Non-pigmented ciliary epithelial cell (primary cell): ENCODE measurements around the gene THBS2.
A peak's percentile ranks its signal among the peaks of the same experiment; 100 is the strongest.
"Not testable (repeated sequence)": the region's sequence is repeated elsewhere in the genome, so short reads cannot be mapped to it uniquely, and the experiment has no call there.

Experiments
- DNase-seq: peaks from one replicate; pipeline ENCODE4 v3.0.0-alpha.2; 2010; ENCODE audit warnings: low read depth

Gene THBS2

GRCh38 chr6:169271877-169272216 is 18.2 kb upstream of the THBS2 start:
- no peak for DNase-seq

GRCh38 chr6:169271158-169271876 is 17.7 kb upstream of the THBS2 start:
- no peak for DNase-seq

- not testable (repeated sequence) for DNase-seq
These were observed 16.4 kb upstream of the THBS2 start for GRCh38 chr6:169270077-169270380.

- no peak for DNase-seq
These were observed 15.8 kb upstream of the THBS2 start for GRCh38 chr6:169269180-169270076.

- DNase-seq = no peak
These were observed 14.6 kb upstream of the THBS2 start for GRCh38 chr6:169268276-169268675.

DNA sequence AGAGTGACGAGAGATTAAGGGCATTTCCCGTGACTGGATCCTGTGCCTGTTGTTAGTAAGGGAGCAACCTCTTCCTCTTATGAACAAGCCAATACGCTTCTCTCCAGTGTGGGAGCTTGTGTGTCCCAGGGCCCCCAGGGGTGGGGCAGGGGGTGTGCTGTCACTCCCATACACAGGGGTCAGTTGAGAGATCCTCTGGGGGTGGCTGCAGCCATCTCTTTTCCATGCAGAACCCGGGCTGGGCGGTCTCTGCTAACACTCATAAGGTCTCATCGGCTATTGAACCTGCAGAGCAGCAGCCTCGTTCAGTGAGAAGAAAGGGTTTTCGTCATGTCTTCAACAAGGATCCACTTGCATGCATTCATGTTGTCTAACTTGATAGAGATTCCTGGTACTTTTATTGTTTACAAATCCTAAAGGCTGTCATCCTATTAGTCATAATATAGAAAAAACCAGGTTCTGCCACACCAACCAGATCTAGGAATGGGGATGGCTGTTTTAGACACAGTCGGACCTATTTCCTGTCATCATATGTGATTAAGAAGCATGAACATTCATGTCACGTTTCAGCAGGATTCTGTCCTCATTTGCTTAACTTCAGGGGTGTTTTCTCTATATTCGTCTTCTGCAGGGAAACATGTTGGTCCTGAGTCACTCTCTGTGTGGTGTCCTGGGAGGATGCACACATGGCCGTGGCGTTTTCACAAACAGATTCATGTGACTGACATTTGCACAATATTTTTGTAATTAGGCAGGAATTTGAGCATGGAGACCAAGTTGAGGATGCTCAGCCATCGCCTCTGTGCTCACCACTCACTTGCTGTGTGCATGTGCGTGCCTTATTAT is 13.3 kb upstream of the THBS2 start:
- no peak for DNase-seq

DNA sequence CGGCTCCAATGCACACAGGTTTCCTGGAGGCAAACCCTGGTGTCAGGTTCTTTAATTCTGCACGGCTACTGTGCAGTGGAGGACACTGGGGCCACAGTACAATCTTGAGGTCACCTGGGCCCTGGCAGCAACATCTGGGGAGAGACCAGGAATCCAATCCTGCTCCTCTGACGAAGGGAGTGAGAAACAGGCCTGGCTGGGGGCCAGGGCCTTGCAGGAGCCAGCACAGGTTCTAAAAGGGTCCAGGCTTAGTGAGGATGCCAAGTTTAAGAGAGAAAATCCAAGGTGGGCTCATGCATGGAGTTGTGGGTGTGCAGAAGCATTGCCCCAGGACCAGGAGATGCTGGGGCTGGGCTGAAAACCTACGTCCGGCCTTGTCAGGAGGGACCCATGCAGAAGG is 12.6 kb upstream of the THBS2 start:
- DNase-seq = no peak

- no peak for DNase-seq
These were observed 12.0 kb upstream of the THBS2 start for GRCh38 chr6:169265486-169266131.

DNA sequence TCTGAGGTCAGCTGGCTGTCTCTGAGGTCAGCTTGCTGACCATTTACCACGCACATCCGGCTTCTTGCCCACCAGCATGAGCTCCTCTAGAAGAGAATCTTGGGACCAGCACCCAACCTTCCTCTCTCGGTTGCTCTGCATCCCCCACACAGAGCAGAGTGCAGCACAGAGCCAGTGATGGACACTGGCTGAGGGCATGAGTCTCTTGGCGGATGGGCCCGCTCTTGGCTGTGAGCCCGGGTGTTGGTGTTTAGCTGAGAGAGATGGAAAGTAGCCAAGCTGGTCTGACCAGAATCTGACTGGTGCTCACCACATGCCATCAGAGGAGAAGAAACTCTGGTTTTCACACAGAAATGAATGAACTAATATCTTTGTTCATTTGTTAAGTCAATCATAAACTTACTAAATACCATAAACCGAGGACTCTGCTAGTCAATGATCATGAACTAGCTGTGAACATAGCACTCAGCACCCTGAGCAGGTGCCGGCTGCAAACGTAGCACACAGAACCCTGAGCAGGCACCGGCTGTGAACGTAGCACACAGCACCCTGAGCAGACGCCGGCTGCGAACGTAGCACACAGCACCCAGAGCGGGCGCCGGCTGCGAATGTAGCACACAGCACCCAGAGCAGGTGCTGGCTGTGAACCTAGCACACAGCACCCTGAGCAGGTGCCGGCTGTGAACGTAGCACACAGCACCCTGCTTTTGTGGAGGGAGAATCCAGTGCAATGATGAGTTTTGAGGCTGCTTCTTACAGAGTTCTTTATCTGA is 10.4 kb upstream of the THBS2 start:
- DNase-seq = no peak

GRCh38 chr6:169263374-169263773 is 9.7 kb upstream of the THBS2 start:
- no peak for DNase-seq

GRCh38 chr6:169262602-169263001 is 9.0 kb upstream of the THBS2 start:
- not testable (repeated sequence) for DNase-seq

GRCh38 chr6:169256518-169256917 is 2.9 kb upstream of the THBS2 start:
- no peak for DNase-seq

GRCh38 chr6:169256061-169256460 is 2.4 kb upstream of the THBS2 start:
- DNase-seq = no peak

DNA sequence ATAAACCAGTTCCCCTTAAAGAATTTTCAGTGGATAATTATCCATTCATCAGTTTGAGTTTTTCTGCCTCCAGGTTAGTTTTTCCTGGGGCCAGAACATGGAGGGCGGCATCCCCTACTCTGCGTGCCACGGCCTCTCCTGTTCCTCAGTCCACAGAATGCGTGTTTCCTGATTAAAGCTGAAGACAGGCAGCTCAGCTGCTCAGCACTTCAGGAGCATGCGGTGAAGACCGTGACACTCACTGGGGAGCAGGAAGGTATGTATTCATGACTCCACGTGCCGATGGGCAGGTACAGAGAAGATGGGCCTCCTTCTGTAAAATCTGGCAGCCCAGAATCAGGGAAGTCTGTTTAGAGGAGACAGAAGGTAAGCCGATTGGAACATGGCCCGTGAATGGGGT is 2.0 kb upstream of the THBS2 start:
- DNase-seq = no peak

DNA sequence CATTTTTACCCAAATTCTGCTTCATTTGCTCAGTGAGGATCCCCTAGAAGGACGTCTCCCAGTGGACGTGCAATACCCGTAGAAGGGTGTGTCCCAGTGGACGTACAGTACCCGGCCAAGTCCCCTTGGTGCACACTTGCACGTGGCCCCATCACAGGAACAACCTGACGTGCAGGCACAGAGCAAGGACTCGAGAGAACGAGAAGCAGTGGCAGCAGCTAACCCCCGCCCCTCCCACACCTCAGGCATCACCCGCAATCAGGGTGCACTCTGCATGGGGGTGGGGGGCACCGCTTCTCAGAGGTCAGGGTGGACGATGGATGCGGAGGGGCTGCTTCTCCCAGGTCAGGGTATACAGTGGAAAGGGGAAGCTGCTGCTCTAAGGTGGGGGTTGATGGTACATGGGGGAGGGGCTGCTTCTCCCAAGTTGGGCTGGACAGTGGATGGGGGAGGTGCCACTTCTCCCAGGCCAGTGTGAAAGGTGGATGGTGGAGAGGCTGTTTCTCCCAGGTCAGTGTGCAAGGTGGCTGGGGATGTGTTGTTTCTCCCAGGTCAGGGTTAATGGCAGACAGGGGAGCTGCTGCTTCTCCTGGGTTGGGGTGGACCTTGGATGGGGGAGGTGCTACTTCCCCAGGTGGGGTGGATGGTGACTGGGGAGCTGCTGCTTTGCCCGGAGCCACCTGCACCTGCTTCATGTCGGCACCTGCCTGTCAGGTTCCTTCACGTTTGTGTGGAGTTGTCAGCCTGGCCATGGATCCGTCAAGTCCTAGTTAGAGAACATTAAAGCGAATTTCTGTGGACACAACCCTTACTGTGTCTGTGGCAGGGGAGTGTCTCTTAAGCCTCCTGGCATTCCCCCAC is 1.0 kb upstream of the THBS2 start:
- no peak for DNase-seq

- no peak for DNase-seq
These were observed 999 bp downstream of the THBS2 start for GRCh38 chr6:169252505-169253189.

- DNase-seq = no peak
These were observed 1.7 kb downstream of the THBS2 start for GRCh38 chr6:169251822-169252504.

DNA sequence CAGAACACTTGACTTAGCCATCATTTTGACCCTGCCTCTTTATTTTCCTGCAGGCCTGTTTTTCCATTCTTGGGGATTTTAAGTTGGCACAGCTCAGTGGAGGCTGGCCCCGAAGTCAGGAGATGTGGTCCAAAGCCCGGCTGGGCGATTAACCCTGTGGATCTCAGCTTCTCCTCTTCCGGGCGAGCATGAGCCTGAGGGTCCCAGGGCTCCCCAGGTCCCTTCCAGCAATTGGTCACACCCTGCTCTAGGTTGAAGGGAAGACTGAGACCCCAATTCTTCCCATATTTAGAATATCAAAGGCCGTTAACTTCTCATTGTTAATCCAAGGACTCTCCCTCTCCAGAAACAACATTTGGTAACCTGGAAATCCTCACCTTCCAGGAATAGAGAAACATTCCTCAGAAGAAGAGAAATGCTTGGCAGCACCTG is 2.3 kb downstream of the THBS2 start:
- DNase-seq = no peak

- DNase-seq = peak; percentile 63
These were observed 3.0 kb downstream of the THBS2 start for GRCh38 chr6:169250660-169251059.
